Stimulated activated CD8-positive, alpha-beta memory T cell treated with anti-CD3 and anti-CD28 coated beads, Interleukin-15, amount 100 ng/mL, for 4 hours (primary cell): ENCODE data around the gene IRAG1.

Source experiments
- DNase-seq, 2 donors: peaks; one replicate each; pipeline ENCODE4 v3.0.0-alpha.2; 2020; ENCODE audit warnings: low read depth in 2 of 2

The IRAG1 gene

DNA sequence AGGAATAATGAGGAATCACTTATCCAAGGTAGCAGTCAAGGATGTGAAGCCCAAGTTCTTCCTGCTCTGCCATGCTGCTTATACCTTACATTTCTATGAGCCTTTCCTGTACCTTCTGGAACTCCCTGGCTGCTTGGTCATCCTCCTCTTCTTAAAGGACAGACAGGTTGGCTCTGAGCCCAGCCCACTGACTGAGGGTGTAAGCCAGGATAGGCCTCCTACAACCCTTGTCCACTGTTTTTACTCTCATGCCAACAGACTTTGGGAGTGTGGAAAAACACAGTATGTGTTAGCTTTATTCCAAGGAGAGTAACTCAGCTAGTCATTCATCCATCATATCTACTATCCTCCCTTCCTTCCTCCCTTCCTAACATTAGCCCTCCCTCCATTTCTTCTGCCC is 47.5 kb downstream of the IRAG1 start:
- DNase-seq, result no peak

DNA sequence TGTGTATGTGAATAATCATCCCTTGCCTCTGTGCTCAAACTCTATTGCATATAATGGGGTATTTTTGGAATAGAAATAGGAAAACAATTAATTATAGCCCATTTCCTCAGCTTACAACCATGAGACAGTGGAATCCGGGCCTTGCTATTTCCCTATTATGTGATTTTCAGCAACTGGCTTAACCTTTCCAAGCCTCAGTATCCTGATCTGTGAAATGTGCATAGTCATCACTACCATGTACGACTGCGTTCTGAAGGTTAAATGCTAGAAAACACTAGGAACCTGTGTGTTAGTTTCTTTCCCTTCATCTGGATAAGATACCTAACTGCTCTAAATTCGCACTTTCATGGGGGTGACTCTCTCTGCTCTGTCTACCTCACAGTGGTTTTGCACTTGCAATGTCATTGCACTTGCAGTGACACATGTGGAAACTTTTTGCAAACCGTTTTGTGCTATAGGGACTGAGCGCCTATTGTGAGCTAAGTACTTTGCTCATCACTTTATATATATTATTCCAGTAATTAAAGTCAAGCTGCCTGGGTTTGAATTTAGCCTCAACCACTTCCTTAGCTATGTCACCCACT is 48.3 kb downstream of the IRAG1 start:
- no peak for DNase-seq
